Gastroesophageal sphincter (tissue), 3 donors: ENCODE results near the gene MED25.

Experiments used
- CTCF ChIP-seq, 4 experiments: fragments of 200-600 bp in 2 of 4; fragments of 450-650 bp in 2 of 4; sonication (generic) in 1 of 4; IDR thresholded peaks; one replicate each; pipeline ENCODE4 v1.5.1; 2017 to 2019; ENCODE audit warnings: antibody characterized with exemption in 4 of 4, mild to moderate bottlenecking in 2 of 4, moderate library complexity in 2 of 4
- EP300 ChIP-seq: sonication (generic); formaldehyde crosslinking; IDR thresholded peaks from one replicate; pipeline ENCODE4 v1.6.1; 2017; ENCODE audit warnings: antibody characterized with exemption, mild to moderate bottlenecking
- POLR2A ChIP-seq, 2 donors: fragments of 450-650 bp; IDR thresholded peaks; one replicate each; pipeline ENCODE4 v1.6.1; 2017; ENCODE audit warnings: antibody characterized with exemption in 2 of 2, mild to moderate bottlenecking in 2 of 2, moderate library complexity in 1 of 2
- POLR2AphosphoS5 ChIP-seq: sonication (generic); formaldehyde crosslinking; IDR thresholded peaks from one replicate; pipeline ENCODE4 v1.6.1; 2017; ENCODE audit warnings: antibody characterized with exemption

DNA sequence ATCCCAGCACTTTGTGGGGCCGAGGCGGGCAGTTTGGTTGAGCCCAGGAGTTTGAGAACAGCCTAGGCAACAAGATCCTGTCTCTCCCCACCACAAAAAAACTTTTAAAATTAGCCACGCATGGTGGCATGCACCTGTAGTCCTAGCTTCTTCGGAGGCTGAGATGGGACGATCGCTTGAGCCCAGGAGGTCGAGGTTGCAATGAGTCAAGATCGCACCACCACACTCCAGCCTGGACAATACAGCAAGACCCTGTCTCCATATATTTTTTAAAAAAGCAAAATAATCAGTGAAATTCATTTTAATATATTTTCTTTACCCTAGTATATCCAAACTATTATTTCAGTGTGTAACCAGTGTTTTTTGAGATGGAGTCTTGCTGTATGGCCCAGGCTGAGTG lies 43.1 kb upstream of the MED25 start:
- TF ChIP-seq CTCF (IDR thresholded peaks at IDR 0.05) (no peak), POLR2A (IDR thresholded peaks at IDR 0.05) (no peak), EP300 (no peak), POLR2AphosphoS5 (no peak)
